H9 (cell line): Measurements from ENCODE around the gene MAGI1. TPM values are rescaled to one million over a fixed set of nuclear protein-coding genes. Genes with fewer than 3 reads are reported as not detected.

Source experiments
- DNase-seq: peaks from one replicate; pipeline ENCODE4 v3.0.0-alpha.2; 2017
- H2AFZ ChIP-seq: one replicate; pipeline ENCODE4 v1.6.1; 2013; ENCODE audit warnings: mild to moderate bottlenecking, low read length, control low read depth, moderate library complexity
- H2AK5ac ChIP-seq: 2 replicates; pipeline ENCODE4 v1.6.1; 2013; ENCODE audit warnings: low read length, control low read depth, mixed read lengths; ENCODE audit not compliant: insufficient read length
- H2BK120ac ChIP-seq: one replicate; pipeline ENCODE4 v1.6.1; 2013; ENCODE audit warnings: low read depth, mild to moderate bottlenecking, low read length, control low read depth, inconsistent platforms; ENCODE audit not compliant: poor library complexity, severe bottlenecking
- H2BK12ac ChIP-seq: 2 replicates; pipeline ENCODE4 v1.6.1; 2013; ENCODE audit warnings: low read length, control low read depth, mixed read lengths, low read depth; ENCODE audit not compliant: insufficient read length
- H2BK15ac ChIP-seq: 2 replicates; pipeline ENCODE4 v1.6.1; 2013; ENCODE audit warnings: low read depth, low read length, control low read depth
- H2BK20ac ChIP-seq: one replicate; pipeline ENCODE4 v1.6.1; 2013; ENCODE audit warnings: low read depth, mild to moderate bottlenecking, low read length, control low read depth, inconsistent platforms; ENCODE audit not compliant: poor library complexity, severe bottlenecking
- H2BK5ac ChIP-seq: 2 replicates; pipeline ENCODE4 v1.6.1; 2013; ENCODE audit warnings: low read length, control low read depth, mixed read lengths; ENCODE audit not compliant: insufficient read length
- H3K14ac ChIP-seq: 2 replicates; pipeline ENCODE4 v1.6.1; 2013; ENCODE audit warnings: low read length, control low read depth; ENCODE audit not compliant: insufficient read depth
- H3K18ac ChIP-seq: 2 replicates; pipeline ENCODE4 v1.6.1; 2013; ENCODE audit warnings: low read depth, mild to moderate bottlenecking, mixed read lengths, low read length, control low read depth; ENCODE audit not compliant: insufficient read length
- H3K23ac ChIP-seq: 2 replicates; pipeline ENCODE4 v1.6.1; 2013; ENCODE audit warnings: low read length, control low read depth, mixed read lengths, low read depth; ENCODE audit not compliant: insufficient read length
- H3K23me2 ChIP-seq: 2 replicates; pipeline ENCODE4 v1.6.1; 2013; ENCODE audit warnings: low read depth, mild to moderate bottlenecking, mixed read lengths, low read length, control low read depth; ENCODE audit not compliant: insufficient read length, poor library complexity, severe bottlenecking
- H3K27ac ChIP-seq: 2 replicates; pipeline ENCODE4 v1.5.1; 2013; ENCODE audit warnings: low read length, control low read depth, mixed read lengths, low read depth; ENCODE audit not compliant: insufficient read length
- H3K27me3 ChIP-seq: 2 replicates; pipeline ENCODE4 v1.6.1; 2013; ENCODE audit warnings: low read length, control low read depth, inconsistent platforms; ENCODE audit not compliant: insufficient read depth
- H3K4ac ChIP-seq: 2 replicates; pipeline ENCODE4 v1.6.1; 2013; ENCODE audit warnings: low read depth, mild to moderate bottlenecking, control low read depth, inconsistent platforms, low read length, moderate library complexity
- H3K4me1 ChIP-seq: 2 replicates; pipeline ENCODE4 v1.6.1; 2013; ENCODE audit warnings: low read length, control low read depth, inconsistent platforms; ENCODE audit not compliant: insufficient read depth
- H3K4me2 ChIP-seq: 2 replicates; pipeline ENCODE4 v1.6.1; 2013; ENCODE audit warnings: low read length, control low read depth, mixed read lengths; ENCODE audit not compliant: insufficient read length, insufficient read depth
- H3K56ac ChIP-seq: 2 replicates; pipeline ENCODE4 v1.6.1; 2013; ENCODE audit warnings: low read depth, mild to moderate bottlenecking, mixed read lengths, low read length, control low read depth; ENCODE audit not compliant: insufficient read length
- H3K79me1 ChIP-seq: 2 replicates; pipeline ENCODE4 v1.6.1; 2013; ENCODE audit warnings: low read depth, mild to moderate bottlenecking, moderate library complexity, low read length, control low read depth, inconsistent platforms; ENCODE audit not compliant: insufficient read depth, poor library complexity, severe bottlenecking
- H3K79me2 ChIP-seq: 2 replicates; pipeline ENCODE4 v1.6.1; 2013; ENCODE audit warnings: low read length, control low read depth, inconsistent platforms; ENCODE audit not compliant: insufficient read depth
- H3K9ac ChIP-seq: 2 replicates; pipeline ENCODE4 v1.6.1; 2013; ENCODE audit warnings: low read length, control low read depth, mixed read lengths; ENCODE audit not compliant: insufficient read length; ENCODE audit errors: extremely low read depth
- H3K9me3 ChIP-seq: one replicate; pipeline ENCODE4 v1.6.1; 2013; ENCODE audit warnings: low read depth, low read length, inconsistent platforms; ENCODE audit not compliant: control insufficient read depth
- H3T11ph ChIP-seq: one replicate; pipeline ENCODE4 v1.6.1; 2013; ENCODE audit warnings: mild to moderate bottlenecking, low read length, control low read depth, inconsistent platforms
- H4K20me1 ChIP-seq: one replicate; pipeline ENCODE4 v1.6.1; 2013; ENCODE audit not compliant: control insufficient read depth, insufficient read length, insufficient read depth
- H4K5ac ChIP-seq: 2 replicates; pipeline ENCODE4 v1.6.1; 2013; ENCODE audit warnings: low read depth, mild to moderate bottlenecking, mixed read lengths, low read length, control low read depth; ENCODE audit not compliant: insufficient read length
- H4K8ac ChIP-seq: replicated peaks from 2 replicates; pipeline ENCODE4 v1.6.1; 2013; ENCODE audit warnings: low read length, control low read depth, mixed read lengths, low read depth; ENCODE audit not compliant: insufficient read length
- H4K91ac ChIP-seq: 2 replicates; pipeline ENCODE4 v1.6.1; 2013; ENCODE audit warnings: low read depth, mild to moderate bottlenecking, moderate library complexity, mixed read lengths, low read length, control low read depth; ENCODE audit not compliant: insufficient read length
- H3K27ac Mint-ChIP-seq, 3 experiments: 2 replicates in 2 of 3; 3 replicates in 1 of 3; pipeline ENCODE4 v1.8.0; 2020 to 2021; ENCODE audit warnings: mixed read lengths in 3 of 3, mild to moderate bottlenecking in 1 of 3, moderate library complexity in 1 of 3
- H3K27me3 Mint-ChIP-seq: 2 replicates; pipeline ENCODE4 v1.8.0; 2021; ENCODE audit warnings: low read depth, mild to moderate bottlenecking, moderate library complexity, mixed read lengths
- H3K36me3 Mint-ChIP-seq, 3 experiments: 2 replicates in 2 of 3; 3 replicates in 1 of 3; pipeline ENCODE4 v1.8.0; 2020 to 2021; ENCODE audit warnings: low read depth in 3 of 3, mixed read lengths in 3 of 3; ENCODE audit not compliant: insufficient read depth in 1 of 3
- H3K4me1 Mint-ChIP-seq, 2 experiments: 2 replicates each; pipeline ENCODE4 v1.8.0; 2020; ENCODE audit warnings: mixed read lengths in 2 of 2
- H3K4me3 Mint-ChIP-seq, 2 experiments: 2 replicates in 1 of 2; 3 replicates in 1 of 2; pipeline ENCODE4 v1.8.0; 2020 to 2021; ENCODE audit warnings: mild to moderate bottlenecking in 2 of 2, mixed read lengths in 2 of 2, moderate library complexity in 1 of 2
- H3K9me3 Mint-ChIP-seq, 2 experiments: 2 replicates in 1 of 2; 3 replicates in 1 of 2; pipeline ENCODE4 v1.8.0; 2020; ENCODE audit warnings: mild to moderate bottlenecking in 2 of 2, mixed read lengths in 2 of 2, moderate library complexity in 1 of 2
- CTCF ChIP-seq: fragments of 200-600 bp; sonication (generic); conservative IDR thresholded peaks from 3 replicates; pipeline ENCODE4 v1.8.0; 2021; ENCODE audit warnings: antibody characterized with exemption, mild to moderate bottlenecking
- WGBS: extraction: QIAGEN DNeasy Blood & Tissue Kit; methylation state at CpG from one replicate; pipeline ENCODE4 v1.1.7; 2013; ENCODE audit warnings: missing lambda C conversion rate, low lambda C conversion rate, mixed read lengths; ENCODE audit not compliant: insufficient read length; ENCODE audit errors: extremely low coverage; 5-methylcytosine and 5-hydroxymethylcytosine counted together
- total RNA-seq: library from RNA; stranded (reverse); gene quantifications from 2 replicates; pipeline ENCODE4 v1.2.1, GENCODE V29; 2021

Gene MAGI1
- total RNA-seq, 1 experiment from 2014 or later = 65.7 TPM

- Histone ChIP-seq H3K4me1 (peaks cover 10% of the 10 kb centered on the region; the same call in 1 of the 2 replicates), H3T11ph (no peak overlapping the region), H3K9ac (no peak overlapping the region), H4K5ac (no peak overlapping the region), H2AK5ac (no peak overlapping the region), H2BK5ac (no peak overlapping the region), H4K20me1 (no peaks in the 10 kb centered on the region), H2AFZ (no peak overlapping the region), H3K79me1 (peaks cover 5% of the 10 kb centered on the region), H3K23ac (no peak overlapping the region), H3K23me2 (no peaks in the 10 kb centered on the region), H2BK15ac (no peak overlapping the region), H3K9me3 (no peaks in the 10 kb centered on the region), H3K79me2 (peaks cover 26% of the 10 kb centered on the region; the same call in 1 of the 2 replicates), H2BK20ac (no peak overlapping the region), H4K91ac (no peak overlapping the region), H2BK120ac (no peak overlapping the region), H3K14ac (no peak overlapping the region), H3K18ac (no peak overlapping the region), H4K8ac (no peak overlapping the region), H3K4me2 (no peak overlapping the region), H3K27me3 (no peaks in the 10 kb centered on the region), H3K4ac (no peak overlapping the region), H2BK12ac (no peak overlapping the region), H3K56ac (no peak overlapping the region), H3K27ac (no peak overlapping the region)
- Mint-ChIP-seq H3K4me3 (no peak overlapping the region), H3K36me3 (no peaks in the 10 kb centered on the region), H3K9me3 (no peaks in the 10 kb centered on the region), H3K4me1 (peaks cover 59 to 63% of the 10 kb centered on the region in 2 experiments), H3K27ac (no peak overlapping the region), H3K27me3 (no peaks in the 10 kb centered on the region)
- DNase-seq = no peak
- no CpG with 5 or more reads among the region's 3 CpGs for WGBS
- no peak for TF ChIP-seq CTCF
Observed at GRCh38 chr3:65588884-65589283, 449.8 kb downstream of the MAGI1 start.
